HepG2 (cell line): ENCODE measurements around the gene SIRT5. TPM values are rescaled to one million over a fixed set of nuclear protein-coding genes. Genes with fewer than 3 reads are reported as not detected.

Experiments used
- CREM ChIP-seq, 2 experiments: sonication (generic) in 1 of 2; formaldehyde crosslinking in 1 of 2; IDR thresholded peaks; 2 replicates each; pipeline versions ENCODE4 v1.4.0 to v1.6.1; 2016 to 2020; ENCODE audit warnings: antibody characterized with exemption in 1 of 2, mild to moderate bottlenecking in 1 of 2, missing genetic modification reagents in 1 of 2
- DMAP1 ChIP-seq: IDR thresholded peaks from 2 replicates; pipeline ENCODE4 v1.6.1; 2016
- GPN1 ChIP-seq: sonication (generic); formaldehyde crosslinking; IDR thresholded peaks from 2 replicates; pipeline ENCODE4 v1.5.1; 2020; ENCODE audit warnings: missing genetic modification reagents, borderline replicate concordance
- HDAC2 ChIP-seq: sonication (generic); formaldehyde crosslinking; IDR thresholded peaks from 2 replicates; pipeline ENCODE4 v1.4.0; 2020; ENCODE audit warnings: missing genetic modification reagents
- NBN ChIP-seq: fragments of 450-650 bp; conservative IDR thresholded peaks from 2 replicates; pipeline ENCODE4 v1.6.1; 2017
- NFRKB ChIP-seq: fragments of 450-650 bp; IDR thresholded peaks from 2 replicates; pipeline ENCODE4 v1.6.1; 2017
- NR2F2 ChIP-seq: IDR thresholded peaks from 2 replicates; pipeline ENCODE4 v1.6.1; 2012; ENCODE audit warnings: low read depth, inconsistent platforms, borderline replicate concordance
- PHB2 ChIP-seq: fragments of 450-650 bp; IDR thresholded peaks from 2 replicates; pipeline ENCODE4 v1.6.1; 2018; ENCODE audit not compliant: partially characterized antibody
- PHF21A ChIP-seq: sonication (generic); formaldehyde crosslinking; IDR thresholded peaks from 2 replicates; pipeline ENCODE4 v1.5.0; 2020; ENCODE audit warnings: mild to moderate bottlenecking, missing genetic modification reagents
- PRPF4 ChIP-seq: fragments of 200-400 bp; formaldehyde crosslinking; IDR thresholded peaks from 2 replicates; pipeline ENCODE4 v1.6.1; 2016; ENCODE audit warnings: low read length, low read depth; ENCODE audit not compliant: poor library complexity, severe bottlenecking
- RELA ChIP-seq: sonication (generic); formaldehyde crosslinking; IDR thresholded peaks from 2 replicates; pipeline ENCODE4 v1.4.0; 2020; ENCODE audit warnings: missing genetic modification reagents
- RNF2 ChIP-seq: fragments of 450-650 bp; conservative IDR thresholded peaks from 2 replicates; pipeline ENCODE4 v1.6.1; 2016; ENCODE audit warnings: low read depth
- SRY ChIP-seq: sonication (generic); formaldehyde crosslinking; IDR thresholded peaks from 2 replicates; pipeline ENCODE4 v1.8.0; 2022; ENCODE audit warnings: mild to moderate bottlenecking, missing genetic modification reagents
- STAT5B ChIP-seq: sonication (generic); formaldehyde crosslinking; IDR thresholded peaks from 2 replicates; pipeline ENCODE4 v1.4.0; 2020; ENCODE audit warnings: missing genetic modification reagents
- SUZ12 ChIP-seq: fragments of 150-350 bp; IDR thresholded peaks from 2 replicates; pipeline ENCODE4 v1.6.1; 2014; ENCODE audit warnings: low read depth, low read length
- ZC3H13 ChIP-seq: sonication (generic); formaldehyde crosslinking; IDR thresholded peaks from 2 replicates; pipeline ENCODE4 v1.8.1; 2023; ENCODE audit warnings: mild to moderate bottlenecking, missing genetic modification reagents, moderate library complexity
- ZNF274 ChIP-seq: sonication (generic); formaldehyde crosslinking; IDR thresholded peaks from 2 replicates; pipeline ENCODE4 v1.5.1; 2020; ENCODE audit warnings: mild to moderate bottlenecking, missing genetic modification reagents
- ZNF383 ChIP-seq: sonication (generic); formaldehyde crosslinking; IDR thresholded peaks from 2 replicates; pipeline ENCODE4 v1.4.0; 2020; ENCODE audit warnings: missing genetic modification reagents, mild to moderate bottlenecking, borderline replicate concordance
- ZNF549 ChIP-seq: sonication (generic); formaldehyde crosslinking; IDR thresholded peaks from 2 replicates; pipeline ENCODE4 v1.5.0; 2020; ENCODE audit warnings: missing genetic modification reagents
- ZNF552 ChIP-seq: sonication (generic); formaldehyde crosslinking; IDR thresholded peaks from 2 replicates; pipeline ENCODE4 v1.9.0; 2022; ENCODE audit warnings: missing genetic modification reagents, mild to moderate bottlenecking, borderline replicate concordance
- ZNF557 ChIP-seq: sonication (generic); formaldehyde crosslinking; IDR thresholded peaks from 2 replicates; pipeline ENCODE4 v1.4.0; 2020; ENCODE audit warnings: missing genetic modification reagents
- ZNF572 ChIP-seq: sonication (generic); formaldehyde crosslinking; IDR thresholded peaks from 2 replicates; pipeline ENCODE4 v1.5.1; 2020; ENCODE audit warnings: mild to moderate bottlenecking, missing genetic modification reagents
- ZNF747 ChIP-seq: sonication (generic); formaldehyde crosslinking; IDR thresholded peaks from 2 replicates; pipeline ENCODE4 v1.8.1; 2023; ENCODE audit warnings: missing genetic modification reagents, mild to moderate bottlenecking, borderline replicate concordance
- ZNF782 ChIP-seq: sonication (generic); formaldehyde crosslinking; IDR thresholded peaks from 2 replicates; pipeline ENCODE4 v1.4.0; 2020; ENCODE audit warnings: missing genetic modification reagents, mild to moderate bottlenecking, borderline replicate concordance
- ZNF792 ChIP-seq: IDR thresholded peaks from 2 replicates; pipeline ENCODE4 v1.6.1; 2016
- ZNF800 ChIP-seq: sonication (generic); formaldehyde crosslinking; IDR thresholded peaks from 2 replicates; pipeline ENCODE4 v1.4.0; 2020; ENCODE audit warnings: missing genetic modification reagents
- ZSCAN25 ChIP-seq: sonication (generic); formaldehyde crosslinking; IDR thresholded peaks from 2 replicates; pipeline ENCODE4 v1.8.0; 2022; ENCODE audit warnings: mild to moderate bottlenecking, missing genetic modification reagents
- ZSCAN9 ChIP-seq: IDR thresholded peaks from 2 replicates; pipeline ENCODE4 v1.6.1; 2016; ENCODE audit warnings: borderline replicate concordance
- polyA plus RNA-seq, 8 experiments: library from polyadenylated mRNA; depleted of rRNA in 3 of 8; stranded (reverse) in 7 of 8; unstranded in 1 of 8; fragments of >200 nt; fragmentation: Illumina TruSeq in 4 of 8; extraction: Trizol in 4 of 8; gene quantifications; 2 replicates each; pipeline versions ENCODE4 v1.2.1 to v1.2.3, GENCODE V29; 2011 to 2016; ENCODE audit warnings: low read depth in 4 of 8, missing spikeins in 1 of 8, mixed read lengths in 1 of 8; ENCODE audit not compliant: insufficient read depth in 1 of 8
- total RNA-seq, 5 experiments: library from RNA; depleted of rRNA; stranded (reverse); fragments of >200 nt; fragmentation: Illumina TruSeq; extraction: Trizol; gene quantifications; 2 replicates each; pipeline ENCODE4 v1.2.3, GENCODE V29; 2016; ENCODE audit warnings: low read depth in 1 of 5
- TF ChIP-seq, protein P1 (sequence below): sonication (generic); formaldehyde crosslinking; IDR thresholded peaks from 2 replicates; pipeline ENCODE4 v1.5.0; 2020; ENCODE audit warnings: mild to moderate bottlenecking, missing genetic modification reagents

SIRT5 gene
- total and polyA plus RNA-seq, 2 of the 13 experiments (the other 11 are each of a cell fraction or from before 2014, with no cell fraction given) = 14.1 to 16.6 TPM

GRCh38 chr6:13614926-13615791 is 40.8 kb downstream of the SIRT5 start, which contains the start of gene NOL7 (continued):
- peak; percentile 67; the same call in 1 of the 2 replicates for TF ChIP-seq ZNF557
- peak; percentile 40 for TF ChIP-seq ZNF549
- peak; percentile 73; the same call in 1 of the 2 replicates for TF ChIP-seq ZNF572
- TF ChIP-seq NFRKB = no peak
- TF ChIP-seq ZNF552 (CRISPR knock-in tag) = peak; percentile 84
- TF ChIP-seq PHB2 = no peak
- peak; percentile 60 for TF ChIP-seq CREM (IDR thresholded peaks at IDR 0.05)
- 0 out of 2 replicates have a peak, but pooled peaks have one; percentile 11 for TF ChIP-seq CREM (CRISPR knock-in tag; IDR thresholded peaks at IDR 0.05)
- TF ChIP-seq ZNF792 (CRISPR knock-in tag) = peak; percentile 98
- TF ChIP-seq STAT5B (CRISPR knock-in tag) = no peak; the same call in 1 of the 2 replicates
- peak; percentile 97 for TF ChIP-seq ZC3H13 (CRISPR knock-in tag)
- TF ChIP-seq ZNF782 (CRISPR knock-in tag) = peak; percentile 93; the same call in 1 of the 2 replicates
- no peak for TF ChIP-seq NBN
- peak; percentile 95 for TF ChIP-seq HDAC2 (CRISPR knock-in tag)
- TF ChIP-seq ZNF800 = peak; percentile 91
- TF ChIP-seq GPN1 (CRISPR knock-in tag) = no peak; the same call in none of the 2 replicates
- TF ChIP-seq, protein P1, sequence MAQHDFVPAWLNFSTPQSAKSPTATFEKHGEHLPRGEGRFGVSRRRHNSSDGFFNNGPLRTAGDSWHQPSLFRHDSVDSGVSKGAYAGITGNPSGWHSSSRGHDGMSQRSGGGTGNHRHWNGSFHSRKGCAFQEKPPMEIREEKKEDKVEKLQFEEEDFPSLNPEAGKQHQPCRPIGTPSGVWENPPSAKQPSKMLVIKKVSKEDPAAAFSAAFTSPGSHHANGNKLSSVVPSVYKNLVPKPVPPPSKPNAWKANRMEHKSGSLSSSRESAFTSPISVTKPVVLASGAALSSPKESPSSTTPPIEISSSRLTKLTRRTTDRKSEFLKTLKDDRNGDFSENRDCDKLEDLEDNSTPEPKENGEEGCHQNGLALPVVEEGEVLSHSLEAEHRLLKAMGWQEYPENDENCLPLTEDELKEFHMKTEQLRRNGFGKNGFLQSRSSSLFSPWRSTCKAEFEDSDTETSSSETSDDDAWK (CRISPR knock-in tag) = no peak
- TF ChIP-seq DMAP1 (CRISPR knock-in tag) = peak; percentile 100
- TF ChIP-seq ZNF383 (CRISPR knock-in tag) = peak; percentile 98; the same call in 1 of the 2 replicates
- TF ChIP-seq SUZ12 = no peak; the same call in 1 of the 2 replicates
- peak; percentile 94; the same call in 1 of the 2 replicates for TF ChIP-seq RNF2
- TF ChIP-seq PHF21A (CRISPR knock-in tag) = peak; percentile 84
- TF ChIP-seq NR2F2 = peak; percentile 84; the same call in 1 of the 2 replicates
- TF ChIP-seq SRY (CRISPR knock-in tag) = peak; percentile 100
- TF ChIP-seq PRPF4 = no peak
- TF ChIP-seq RELA = no peak
- peak; percentile 97 for TF ChIP-seq ZSCAN9 (CRISPR knock-in tag)
- TF ChIP-seq ZSCAN25 = peak; percentile 74
- TF ChIP-seq ZNF274 (CRISPR knock-in tag) = peak; percentile 99
- TF ChIP-seq ZNF747 = peak; percentile 81
